ENCODE results near the gene TDRD3.

TDRD3 gene

DNA sequence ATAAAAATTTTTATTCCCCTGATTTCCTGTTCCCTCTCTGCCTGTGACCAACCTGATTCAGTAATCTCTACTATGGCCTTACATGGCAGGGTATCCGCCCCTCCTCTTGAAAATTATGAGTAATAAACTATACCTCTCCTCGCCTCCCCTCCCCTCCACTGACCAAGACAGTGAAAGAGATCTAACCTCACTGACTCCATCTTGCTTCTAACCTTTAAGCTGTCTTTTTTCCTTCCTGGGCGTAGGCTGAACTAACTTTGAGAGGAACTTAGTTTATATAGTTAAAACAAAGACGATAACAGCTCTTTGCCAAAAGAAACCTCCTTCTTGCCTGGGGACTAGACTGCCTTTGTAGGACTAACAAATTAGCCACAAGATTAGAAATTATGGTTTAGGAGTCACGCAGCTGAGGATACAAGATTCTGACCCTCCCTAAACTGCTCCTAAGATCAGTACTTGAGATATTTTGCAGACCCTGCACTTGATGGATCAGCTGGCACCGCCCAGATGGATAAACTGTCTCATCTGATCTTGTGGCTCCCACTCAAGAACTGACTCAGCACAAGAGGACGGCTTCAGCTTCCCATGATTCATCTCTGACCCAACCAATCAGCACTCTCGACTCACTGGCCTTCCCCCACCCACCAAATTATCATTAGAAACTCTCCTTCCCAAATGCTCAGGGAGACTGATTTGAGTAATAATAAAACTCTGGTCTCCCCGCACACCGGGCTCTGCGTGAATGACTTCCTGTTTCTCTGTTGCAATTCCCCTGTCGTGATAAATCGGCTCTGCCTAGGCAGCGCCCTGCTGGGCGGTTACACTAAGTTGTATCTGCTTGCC lies 187.1 kb downstream of the TDRD3 start:
- POLR2A ChIA-PET: no interaction called here
- TF ChIP-seq FOXA1 (IDR thresholded peaks at IDR 0.05) (no peak), ZNF384 (IDR thresholded peaks at IDR 0.05) (no peak), SP1 (IDR thresholded peaks at IDR 0.05) (no peak), ELF4 (IDR thresholded peaks at IDR 0.05) (no peak), HDGF (IDR thresholded peaks at IDR 0.05; ENCODE audit: borderline replicate concordance) (no peak), TARDBP (IDR thresholded peaks at IDR 0.05) (no peak), ARNT (IDR thresholded peaks at IDR 0.05) (no peak), FOXK2 (IDR thresholded peaks at IDR 0.05) (no peak), L3MBTL2 (conservative IDR thresholded peaks at IDR 0.05) (no peak), SUZ12 (IDR thresholded peaks at IDR 0.05) (no peak), LEF1 (IDR thresholded peaks at IDR 0.05; ENCODE audit: borderline replicate concordance) (no peak)
- TF ChIP-seq, protein P1, sequence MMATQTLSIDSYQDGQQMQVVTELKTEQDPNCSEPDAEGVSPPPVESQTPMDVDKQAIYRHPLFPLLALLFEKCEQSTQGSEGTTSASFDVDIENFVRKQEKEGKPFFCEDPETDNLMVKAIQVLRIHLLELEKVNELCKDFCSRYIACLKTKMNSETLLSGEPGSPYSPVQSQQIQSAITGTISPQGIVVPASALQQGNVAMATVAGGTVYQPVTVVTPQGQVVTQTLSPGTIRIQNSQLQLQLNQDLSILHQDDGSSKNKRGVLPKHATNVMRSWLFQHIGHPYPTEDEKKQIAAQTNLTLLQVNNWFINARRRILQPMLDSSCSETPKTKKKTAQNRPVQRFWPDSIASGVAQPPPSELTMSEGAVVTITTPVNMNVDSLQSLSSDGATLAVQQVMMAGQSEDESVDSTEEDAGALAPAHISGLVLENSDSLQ (IDR thresholded peaks at IDR 0.05): no peak
- no peak for DNase-seq (ENCODE audit: extremely low spot score)
- CTCF ChIA-PET: no interaction called here

DNA sequence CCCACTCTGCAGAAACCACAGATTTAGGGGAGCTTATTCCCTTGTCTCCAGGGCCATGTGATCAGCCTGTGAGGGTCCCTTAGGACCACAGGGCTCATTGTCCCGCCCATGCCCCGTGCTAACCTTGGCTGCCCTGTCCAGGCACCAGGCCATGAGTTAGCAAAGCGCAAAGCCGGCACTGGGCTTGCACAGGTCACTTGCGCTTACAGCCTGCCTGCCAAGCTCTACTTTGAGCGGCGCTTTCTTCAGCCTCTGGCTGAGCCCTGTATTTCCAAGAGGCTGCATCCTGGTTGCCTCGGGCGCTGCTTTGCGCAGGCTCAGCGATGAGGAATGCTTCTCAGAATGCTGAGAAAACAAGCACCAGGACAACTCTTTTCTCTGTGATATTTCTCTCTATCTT lies 188.0 kb downstream of the TDRD3 start:
- no peak for DNase-seq (ENCODE audit: extremely low spot score)
- TF ChIP-seq TARDBP (IDR thresholded peaks at IDR 0.05): no peak
- no peak for TF ChIP-seq ZNF384 (IDR thresholded peaks at IDR 0.05)
- no peak for TF ChIP-seq FOXK2 (IDR thresholded peaks at IDR 0.05)
- TF ChIP-seq, protein P1 (IDR thresholded peaks at IDR 0.05): no peak
- no peak for TF ChIP-seq FOXM1 (IDR thresholded peaks at IDR 0.05; ENCODE audit: borderline replicate concordance)
- POLR2A ChIA-PET: no interaction called here
- CTCF ChIA-PET: no interaction called here

DNA sequence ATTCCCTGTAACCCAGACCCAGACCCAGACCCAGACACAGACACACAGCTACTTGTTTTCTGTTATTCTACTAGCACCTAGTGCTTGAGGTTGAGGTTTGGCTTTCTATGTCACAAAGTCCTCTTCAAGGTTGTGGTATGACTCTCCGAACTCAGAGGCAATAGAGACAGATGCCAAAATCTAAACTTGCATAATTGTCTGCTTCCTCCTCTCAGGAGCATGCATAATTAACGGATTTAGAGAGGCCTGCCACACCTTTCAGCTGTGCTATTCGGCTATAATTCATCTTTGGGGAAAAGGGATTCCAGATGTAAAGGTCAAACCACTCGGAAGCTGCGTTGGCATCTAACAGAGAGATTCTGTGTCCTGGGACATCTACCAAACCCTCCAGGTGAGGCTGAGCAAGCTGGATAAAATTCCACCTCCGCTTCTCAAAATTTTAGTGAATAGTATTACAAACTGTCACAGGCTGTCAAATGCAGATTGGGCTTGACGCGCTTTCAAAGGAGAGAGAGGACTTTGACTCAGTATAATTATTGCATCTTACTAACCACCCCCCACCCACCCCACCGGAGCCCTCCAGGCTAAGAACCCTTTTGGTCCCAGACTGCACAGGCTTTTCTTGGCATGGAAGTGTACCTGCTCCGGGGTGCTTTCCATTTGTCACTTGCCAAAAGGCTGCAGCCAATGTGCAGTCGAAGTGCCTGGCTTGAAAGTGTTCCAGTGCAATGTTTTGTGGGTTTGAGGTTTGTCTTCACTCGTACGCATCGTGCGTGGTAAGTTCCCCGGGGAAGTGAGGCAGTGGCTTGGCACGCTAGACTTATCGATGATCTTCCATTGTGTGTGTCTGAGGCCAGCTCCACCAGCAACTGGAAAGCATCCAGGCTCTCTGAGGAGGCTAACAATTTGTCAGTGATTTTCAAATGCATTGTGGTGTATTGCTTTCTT lies 194.1 kb downstream of the TDRD3 start:
- POLR2A ChIA-PET: no interaction called here
- DNase-seq (ENCODE audit: extremely low spot score): no peak
- CTCF ChIA-PET: no interaction called here
- TF ChIP-seq ELF4 (IDR thresholded peaks at IDR 0.05) (no peak), ARNT (IDR thresholded peaks at IDR 0.05) (no peak), CTBP1 (IDR thresholded peaks at IDR 0.05; ENCODE audit: borderline replicate concordance) (no peak), HDGF (IDR thresholded peaks at IDR 0.05; ENCODE audit: borderline replicate concordance) (no peak)
- TF ChIP-seq, protein P1 (IDR thresholded peaks at IDR 0.05): no peak

DNA sequence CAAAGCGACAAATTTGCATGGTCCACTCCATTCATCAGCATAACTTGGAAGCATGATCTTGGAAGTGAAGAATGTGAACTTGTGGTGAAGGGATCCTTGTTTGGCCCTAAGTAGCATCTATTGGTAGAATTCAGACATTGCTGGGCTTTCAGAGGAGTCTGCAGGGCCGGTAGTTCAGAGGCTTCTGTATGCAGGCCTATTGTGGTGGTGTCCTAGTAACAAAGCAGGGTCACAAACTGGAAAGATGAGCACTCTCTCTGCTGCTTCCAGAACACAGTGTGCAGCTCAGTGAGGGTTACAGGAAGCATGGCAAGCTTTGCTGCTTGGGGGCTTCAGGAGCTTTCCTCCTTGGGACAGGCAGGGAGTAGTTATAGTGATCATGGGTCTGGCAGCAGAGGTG lies 206.0 kb downstream of the TDRD3 start:
- DNase-seq (ENCODE audit: extremely low spot score): no peak
- CTCF ChIA-PET: no interaction called here

DNA sequence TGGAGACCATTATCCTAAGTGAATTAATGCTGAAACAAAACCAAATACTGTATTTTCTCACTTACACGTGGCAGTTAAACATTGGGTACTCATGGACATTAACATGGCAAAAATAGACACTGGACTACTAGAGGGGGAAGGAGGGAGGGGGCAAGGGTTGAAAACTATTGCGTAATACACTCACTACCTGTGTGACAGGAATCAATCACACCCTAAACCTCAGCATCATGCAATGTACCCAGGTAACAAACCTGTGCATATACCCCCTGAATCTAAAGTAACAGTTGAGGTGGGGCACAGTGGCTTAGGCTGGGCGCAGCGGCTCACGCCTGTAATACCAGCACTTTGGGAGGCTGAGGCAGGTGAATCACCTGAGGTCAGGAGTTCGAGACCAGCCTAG lies 207.0 kb downstream of the TDRD3 start:
- POLR2A ChIA-PET: no interaction called here
- CTCF ChIA-PET: no interaction called here
- TF ChIP-seq NFRKB (IDR thresholded peaks at IDR 0.05) (no peak), TARDBP (IDR thresholded peaks at IDR 0.05) (no peak), LEF1 (IDR thresholded peaks at IDR 0.05; ENCODE audit: borderline replicate concordance) (no peak), ZNF384 (IDR thresholded peaks at IDR 0.05) (no peak), SUZ12 (IDR thresholded peaks at IDR 0.05) (no peak), FOXA1 (IDR thresholded peaks at IDR 0.05) (no peak), SP1 (IDR thresholded peaks at IDR 0.05) (no peak), L3MBTL2 (conservative IDR thresholded peaks at IDR 0.05) (no peak), HDGF (IDR thresholded peaks at IDR 0.05; ENCODE audit: borderline replicate concordance) (no peak), BHLHE40 (IDR thresholded peaks at IDR 0.05; ENCODE audit: borderline replicate concordance) (no peak)
- TF ChIP-seq, protein P1 (IDR thresholded peaks at IDR 0.05): no peak
- no peak for DNase-seq (ENCODE audit: extremely low spot score)

More for the DNA sequence above, 206.0 kb downstream of the TDRD3 start:
- TF ChIP-seq ZNF384 (IDR thresholded peaks at IDR 0.05): no peak
- TF ChIP-seq NFRKB (IDR thresholded peaks at IDR 0.05): no peak
- no peak for TF ChIP-seq CTBP1 (IDR thresholded peaks at IDR 0.05; ENCODE audit: borderline replicate concordance)
- TF ChIP-seq LEF1 (IDR thresholded peaks at IDR 0.05; ENCODE audit: borderline replicate concordance): no peak
- TF ChIP-seq ARNT (IDR thresholded peaks at IDR 0.05): no peak
- POLR2A ChIA-PET: no interaction called here

DNA sequence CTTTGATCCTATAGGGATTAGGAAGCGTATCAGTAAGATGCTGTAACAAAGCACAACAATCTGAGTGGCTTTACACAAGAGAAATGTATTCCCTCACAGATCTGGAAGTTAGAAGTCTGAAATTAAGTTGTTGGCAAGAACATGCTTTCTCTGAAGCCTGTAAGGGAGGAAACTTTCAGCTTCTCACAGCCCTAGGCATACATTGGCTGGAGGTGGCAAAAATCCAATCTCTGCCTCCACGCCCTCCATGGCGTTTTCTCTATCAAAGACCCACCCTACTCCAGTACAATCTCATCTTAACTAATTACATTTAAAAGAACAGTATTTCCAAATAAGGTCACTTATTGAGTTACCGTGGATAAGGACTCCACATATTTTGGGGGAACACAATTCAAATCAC lies 211.9 kb downstream of the TDRD3 start:
- CTCF ChIA-PET: no interaction called here

More for the DNA sequence above, 211.9 kb downstream of the TDRD3 start:
- POLR2A ChIA-PET: no interaction called here
- no peak for TF ChIP-seq FOXA1 (IDR thresholded peaks at IDR 0.05)
- no peak for TF ChIP-seq ELF4 (IDR thresholded peaks at IDR 0.05)
- TF ChIP-seq FOXM1 (IDR thresholded peaks at IDR 0.05; ENCODE audit: borderline replicate concordance): no peak
- DNase-seq (ENCODE audit: extremely low spot score): no peak
